Measurements from ENCODE around the gene PCDH15. TPM values are rescaled to one million over a fixed set of nuclear protein-coding genes. Genes with fewer than 3 reads are reported as not detected.

PCDH15 gene
- total RNA-seq, 1 donor from 2014 or later, result not detected

DNA sequence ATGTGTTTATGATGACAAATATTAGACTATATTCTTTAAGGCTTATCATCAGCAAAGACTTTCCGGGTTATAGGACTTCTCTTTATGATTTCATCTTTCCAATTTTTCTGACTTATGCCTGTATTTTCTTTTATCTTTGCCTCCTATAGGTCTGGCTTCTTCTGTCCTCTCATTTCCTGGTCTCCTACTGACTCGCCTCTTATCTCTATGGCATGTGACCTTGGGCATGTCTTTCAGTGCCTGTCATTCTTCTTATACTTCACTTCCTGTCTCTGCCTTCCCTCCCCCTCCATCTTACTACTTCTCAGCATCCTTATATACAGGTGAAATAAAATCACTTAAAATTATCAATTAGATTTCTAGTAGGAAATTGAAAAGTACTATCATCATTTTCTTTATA, 42.2 kb downstream of the PCDH15 start:
- H3K27ac Mint-ChIP-seq (ENCODE audit: unreplicated experiment), result no peak overlapping the region
- no peaks in the 10 kb centered on the region for H3K9me3 Mint-ChIP-seq (ENCODE audit: low read depth)
- no peaks in the 10 kb centered on the region for H3K4me1 Mint-ChIP-seq (ENCODE audit: low read depth)
- TF ChIP-seq, protein P1, sequence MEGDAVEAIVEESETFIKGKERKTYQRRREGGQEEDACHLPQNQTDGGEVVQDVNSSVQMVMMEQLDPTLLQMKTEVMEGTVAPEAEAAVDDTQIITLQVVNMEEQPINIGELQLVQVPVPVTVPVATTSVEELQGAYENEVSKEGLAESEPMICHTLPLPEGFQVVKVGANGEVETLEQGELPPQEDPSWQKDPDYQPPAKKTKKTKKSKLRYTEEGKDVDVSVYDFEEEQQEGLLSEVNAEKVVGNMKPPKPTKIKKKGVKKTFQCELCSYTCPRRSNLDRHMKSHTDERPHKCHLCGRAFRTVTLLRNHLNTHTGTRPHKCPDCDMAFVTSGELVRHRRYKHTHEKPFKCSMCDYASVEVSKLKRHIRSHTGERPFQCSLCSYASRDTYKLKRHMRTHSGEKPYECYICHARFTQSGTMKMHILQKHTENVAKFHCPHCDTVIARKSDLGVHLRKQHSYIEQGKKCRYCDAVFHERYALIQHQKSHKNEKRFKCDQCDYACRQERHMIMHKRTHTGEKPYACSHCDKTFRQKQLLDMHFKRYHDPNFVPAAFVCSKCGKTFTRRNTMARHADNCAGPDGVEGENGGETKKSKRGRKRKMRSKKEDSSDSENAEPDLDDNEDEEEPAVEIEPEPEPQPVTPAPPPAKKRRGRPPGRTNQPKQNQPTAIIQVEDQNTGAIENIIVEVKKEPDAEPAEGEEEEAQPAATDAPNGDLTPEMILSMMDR (IDR thresholded peaks at IDR 0.05), result no peak
- no peaks in the 10 kb centered on the region for H3K36me3 Mint-ChIP-seq (ENCODE audit: low read depth)
- DNase-seq (ENCODE audit: low spot score), result no peak
- no peaks in the 10 kb centered on the region for H3K27me3 Mint-ChIP-seq (ENCODE audit: low read depth)
- no peak overlapping the region for H3K4me3 Mint-ChIP-seq (ENCODE audit: unreplicated experiment)

DNA sequence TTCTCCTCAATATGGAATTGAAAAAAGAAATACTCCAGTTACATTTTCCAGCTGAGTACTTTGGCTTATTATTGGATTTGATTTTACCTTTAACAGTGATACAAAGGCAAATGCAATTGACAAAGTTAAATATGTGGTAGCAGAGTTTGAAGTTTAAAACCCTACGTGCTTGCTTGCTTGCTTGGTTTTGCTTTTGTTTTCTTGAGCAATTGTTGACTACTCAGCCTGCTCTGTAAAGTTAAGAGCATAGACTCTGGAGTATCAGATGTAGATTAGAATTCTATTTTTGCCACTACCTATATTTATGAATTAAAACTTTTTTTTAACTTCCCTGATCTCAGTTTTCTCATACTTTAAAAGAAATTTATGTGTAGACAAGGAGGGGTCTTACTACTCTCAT, 51.4 kb downstream of the PCDH15 start:
- Mint-ChIP-seq H3K9me3 (ENCODE audit: low read depth) (no peaks in the 10 kb centered on the region), H3K27me3 (ENCODE audit: low read depth) (no peaks in the 10 kb centered on the region), H3K27ac (ENCODE audit: unreplicated experiment) (no peak overlapping the region), H3K4me1 (ENCODE audit: low read depth) (no peaks in the 10 kb centered on the region), H3K36me3 (ENCODE audit: low read depth) (no peaks in the 10 kb centered on the region), H3K4me3 (ENCODE audit: unreplicated experiment) (no peak overlapping the region)
- DNase-seq (ENCODE audit: low spot score), result no peak
- TF ChIP-seq, protein P1 (IDR thresholded peaks at IDR 0.05), result no peak

DNA sequence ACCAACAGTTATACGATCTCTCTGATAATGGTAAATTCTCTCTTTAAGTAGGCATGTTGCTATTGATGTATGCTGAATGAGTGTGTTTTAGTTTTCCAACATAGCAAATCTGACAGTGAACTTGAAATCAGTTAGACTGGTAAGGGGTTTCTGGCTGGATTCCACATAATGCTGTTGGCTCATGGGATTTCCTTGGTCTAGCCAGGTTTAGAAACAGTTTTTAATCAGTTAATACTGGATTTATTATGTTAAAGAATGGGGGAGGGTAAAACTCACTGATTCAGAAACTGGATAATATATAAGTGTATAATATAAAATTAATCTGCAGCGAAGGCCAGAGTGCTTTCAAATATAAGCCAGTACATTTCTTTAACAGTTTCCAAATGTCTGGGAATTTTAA, 55.6 kb downstream of the PCDH15 start:
- TF ChIP-seq, protein P1 (IDR thresholded peaks at IDR 0.05), result no peak
- Mint-ChIP-seq H3K27ac (ENCODE audit: unreplicated experiment) (no peak overlapping the region), H3K9me3 (ENCODE audit: low read depth) (no peaks in the 10 kb centered on the region), H3K4me3 (ENCODE audit: unreplicated experiment) (no peak overlapping the region), H3K4me1 (ENCODE audit: low read depth) (no peaks in the 10 kb centered on the region), H3K36me3 (ENCODE audit: low read depth) (no peaks in the 10 kb centered on the region), H3K27me3 (ENCODE audit: low read depth) (no peaks in the 10 kb centered on the region)
- no peak for DNase-seq (ENCODE audit: low spot score)

DNA sequence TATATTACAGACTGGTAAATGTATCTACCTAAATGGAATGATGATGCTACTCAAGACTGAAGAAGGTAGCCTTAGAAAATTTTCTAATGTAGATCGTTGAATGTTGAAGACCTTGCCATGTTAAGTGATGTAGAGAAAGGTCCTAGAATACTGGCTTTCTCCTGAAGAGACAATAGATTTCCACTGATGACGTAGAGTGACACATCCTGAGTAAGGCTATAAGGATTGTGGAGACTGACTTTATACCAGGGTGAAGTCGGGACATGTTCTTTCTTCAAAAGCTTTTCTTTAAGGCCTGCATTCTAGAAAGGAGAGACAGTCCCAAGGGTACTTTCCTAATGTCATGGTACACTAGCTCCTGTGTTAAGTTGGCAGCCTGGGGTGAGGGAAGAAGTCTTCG, 58.6 kb downstream of the PCDH15 start:
- Mint-ChIP-seq H3K27ac (ENCODE audit: unreplicated experiment) (no peak overlapping the region), H3K4me3 (ENCODE audit: unreplicated experiment) (no peak overlapping the region), H3K27me3 (ENCODE audit: low read depth) (no peaks in the 10 kb centered on the region), H3K36me3 (ENCODE audit: low read depth) (no peaks in the 10 kb centered on the region), H3K9me3 (ENCODE audit: low read depth) (no peaks in the 10 kb centered on the region), H3K4me1 (ENCODE audit: low read depth) (no peaks in the 10 kb centered on the region)
- DNase-seq (ENCODE audit: low spot score), result no peak
- TF ChIP-seq, protein P1 (IDR thresholded peaks at IDR 0.05), result no peak

DNA sequence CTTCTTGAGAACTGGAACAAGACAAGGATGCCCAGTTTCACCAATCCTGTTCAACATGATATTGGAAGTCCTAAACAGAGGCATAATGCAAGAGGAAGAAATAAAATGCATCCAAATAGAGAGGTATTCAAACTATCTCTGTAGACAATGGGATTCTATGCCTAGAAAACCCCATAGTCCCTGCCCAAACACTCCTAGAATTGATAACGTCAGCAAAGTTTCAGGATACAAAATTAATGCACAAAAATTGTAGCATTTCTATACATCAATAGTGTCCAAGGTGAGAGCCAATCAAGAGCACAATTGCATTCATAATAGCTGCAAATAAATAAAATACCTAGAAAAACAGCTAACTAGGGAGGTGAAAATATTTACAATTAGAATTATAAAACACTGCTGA, 72.5 kb downstream of the PCDH15 start:
- no peaks in the 10 kb centered on the region for H3K27me3 Mint-ChIP-seq (ENCODE audit: low read depth)
- no peaks in the 10 kb centered on the region for H3K4me1 Mint-ChIP-seq (ENCODE audit: low read depth)
- TF ChIP-seq, protein P1 (IDR thresholded peaks at IDR 0.05), result no peak
- no peak for DNase-seq (ENCODE audit: low spot score)
- H3K36me3 Mint-ChIP-seq (ENCODE audit: low read depth), result no peaks in the 10 kb centered on the region
- no peak overlapping the region for H3K27ac Mint-ChIP-seq (ENCODE audit: unreplicated experiment)
- H3K4me3 Mint-ChIP-seq (ENCODE audit: unreplicated experiment), result no peak overlapping the region
- peaks cover 16% of the 10 kb centered on the region for H3K9me3 Mint-ChIP-seq (ENCODE audit: low read depth)
